Measurements from ENCODE around the gene ROBO1. TPM values are rescaled to one million over a fixed set of nuclear protein-coding genes. Genes with fewer than 3 reads are reported as not detected.

ROBO1 gene
- total RNA-seq, 6 experiments from 2014 or later, result 1.1 to 7.2 (median 4.3) TPM

GRCh38 chr3:79097964-79098660 lies 669.7 kb downstream of the ROBO1 start:
- no peaks in the 10 kb centered on the region for H3K36me3 ChIP-seq
- H3K4me1 ChIP-seq, result no peaks in the 10 kb centered on the region
- no peaks in the 10 kb centered on the region for H3K9me3 ChIP-seq
- ATAC-seq (no peak), DNase-seq (no peak)
- TF ChIP-seq POLR2A (IDR thresholded peaks at IDR 0.05) (no peak), CTCF (IDR thresholded peaks at IDR 0.05) (no peak)
- peaks cover 0 to 2% of the 10 kb centered on the region in 2 donors for H3K27me3 ChIP-seq
- no peak overlapping the region for H3K4me3 ChIP-seq
- intact Hi-C loops (cut with DNase I), result no loop called here
- H3K27ac ChIP-seq, result no peak overlapping the region
- 24% methylated on average over 1 of the region's 1 CpG for WGBS (ENCODE audit: insufficient coverage, low coverage, low lambda C conversion rate, missing lambda C conversion rate)

- H3K4me3 ChIP-seq, result no peak overlapping the region
- no peak for ATAC-seq
- H3K9me3 ChIP-seq, result no peaks in the 10 kb centered on the region
- no peaks in the 10 kb centered on the region for H3K4me1 ChIP-seq
- TF ChIP-seq CTCF (IDR thresholded peaks at IDR 0.05) (no peak), POLR2A (IDR thresholded peaks at IDR 0.05) (no peak)
- intact Hi-C loops (cut with DNase I), result no loop called here
- peaks cover 0 to 6% of the 10 kb centered on the region in 2 donors for H3K27me3 ChIP-seq
- DNase-seq, result no peak
- H3K27ac ChIP-seq, result no peak overlapping the region
- H3K36me3 ChIP-seq, result no peaks in the 10 kb centered on the region
Observed at GRCh38 chr3:79094654-79095053, 673.1 kb downstream of the ROBO1 start.

GRCh38 chr3:79086514-79086913 lies 681.3 kb downstream of the ROBO1 start:
- Histone ChIP-seq H3K27me3 (no peaks in the 10 kb centered on the region), H3K4me1 (no peaks in the 10 kb centered on the region), H3K4me3 (no peak overlapping the region), H3K9me3 (no peaks in the 10 kb centered on the region), H3K36me3 (no peaks in the 10 kb centered on the region), H3K27ac (no peak overlapping the region)
- intact Hi-C loops (cut with DNase I), result loop anchor here in 1 of 2 donors (10.0 kb wide), 1 partner anchor 278 kb away; no protein-coding TSS in a partner anchor
- peak in 1 of 3 donors; percentile 50 for DNase-seq
- 4% methylated on average over 6 of the region's 6 CpGs for WGBS (ENCODE audit: insufficient coverage, low coverage, low lambda C conversion rate, missing lambda C conversion rate)
- ATAC-seq, result peak; percentile 79 to 88 (median 86)
- TF ChIP-seq CTCF (IDR thresholded peaks at IDR 0.05) (peak; percentile 56 to 78 (median 74)), POLR2A (IDR thresholded peaks at IDR 0.05) (no peak)

GRCh38 chr3:79085171-79085570 lies 682.6 kb downstream of the ROBO1 start:
- intact Hi-C loops (cut with DNase I), result loop anchor here in 1 of 2 donors (10.0 kb wide), 1 partner anchor 280 kb away; no protein-coding TSS in a partner anchor
- no peak for DNase-seq
- no peak overlapping the region for H3K4me3 ChIP-seq
- no peaks in the 10 kb centered on the region for H3K36me3 ChIP-seq
- no peak overlapping the region for H3K27ac ChIP-seq
- no peak for TF ChIP-seq CTCF (IDR thresholded peaks at IDR 0.05)
- no peak for TF ChIP-seq POLR2A (IDR thresholded peaks at IDR 0.05)
- no peak for ATAC-seq
- no peaks in the 10 kb centered on the region for H3K9me3 ChIP-seq
- no peaks in the 10 kb centered on the region for H3K4me1 ChIP-seq
- H3K27me3 ChIP-seq, result no peaks in the 10 kb centered on the region
- 73% methylated on average over 1 of the region's 1 CpG for WGBS (ENCODE audit: insufficient coverage, low coverage, low lambda C conversion rate, missing lambda C conversion rate)

All from right lobe of liver (tissue), 6 donors.